ENCODE measurements around the gene CLMP. TPM values are rescaled to one million over a fixed set of nuclear protein-coding genes. Genes with fewer than 3 reads are reported as not detected.
"Not testable (repeated sequence)": the region's sequence is repeated elsewhere in the genome, so short reads cannot be mapped to it uniquely, and the experiment has no call there.

CLMP gene
- total RNA-seq, 2 donors from 2014 or later, result 3.3 to 13.2 TPM

DNA sequence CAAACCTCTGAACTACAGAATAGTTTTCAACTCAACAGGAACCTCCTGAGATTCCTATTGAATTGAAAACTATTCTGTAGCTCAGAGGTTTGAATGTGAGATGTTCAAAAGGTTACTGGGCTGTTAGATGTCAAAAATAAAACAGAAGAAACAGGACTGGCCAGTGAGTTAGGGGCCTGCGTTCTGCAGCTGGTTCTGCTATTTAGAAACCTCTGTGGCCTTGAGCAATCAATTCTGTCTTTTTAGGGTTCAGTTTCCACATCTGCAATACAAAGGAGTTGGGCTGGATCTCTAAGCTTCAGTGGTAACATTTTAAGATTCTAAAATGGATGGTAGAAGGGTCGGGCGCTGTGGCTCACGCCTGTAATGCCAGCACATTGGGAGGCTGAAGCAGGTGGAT is 55.8 kb downstream of the CLMP start:
- Histone ChIP-seq H3K4me3 (no peak overlapping the region), H3K27ac (no peak overlapping the region), H3K4me1 (no peaks in the 10 kb centered on the region), H3K9ac (ENCODE audit: low read depth in 2 of 2, low read length in 2 of 2) (no peak overlapping the region), H3K27me3 (no peaks in the 10 kb centered on the region), H3K36me3 (no peaks in the 10 kb centered on the region), H3K9me3 (no peaks in the 10 kb centered on the region)
- no peak for DNase-seq
- no peak for TF ChIP-seq CTCF (IDR thresholded peaks at IDR 0.05)
- intact Hi-C loops (cut with DNase I), result no loop called here

DNA sequence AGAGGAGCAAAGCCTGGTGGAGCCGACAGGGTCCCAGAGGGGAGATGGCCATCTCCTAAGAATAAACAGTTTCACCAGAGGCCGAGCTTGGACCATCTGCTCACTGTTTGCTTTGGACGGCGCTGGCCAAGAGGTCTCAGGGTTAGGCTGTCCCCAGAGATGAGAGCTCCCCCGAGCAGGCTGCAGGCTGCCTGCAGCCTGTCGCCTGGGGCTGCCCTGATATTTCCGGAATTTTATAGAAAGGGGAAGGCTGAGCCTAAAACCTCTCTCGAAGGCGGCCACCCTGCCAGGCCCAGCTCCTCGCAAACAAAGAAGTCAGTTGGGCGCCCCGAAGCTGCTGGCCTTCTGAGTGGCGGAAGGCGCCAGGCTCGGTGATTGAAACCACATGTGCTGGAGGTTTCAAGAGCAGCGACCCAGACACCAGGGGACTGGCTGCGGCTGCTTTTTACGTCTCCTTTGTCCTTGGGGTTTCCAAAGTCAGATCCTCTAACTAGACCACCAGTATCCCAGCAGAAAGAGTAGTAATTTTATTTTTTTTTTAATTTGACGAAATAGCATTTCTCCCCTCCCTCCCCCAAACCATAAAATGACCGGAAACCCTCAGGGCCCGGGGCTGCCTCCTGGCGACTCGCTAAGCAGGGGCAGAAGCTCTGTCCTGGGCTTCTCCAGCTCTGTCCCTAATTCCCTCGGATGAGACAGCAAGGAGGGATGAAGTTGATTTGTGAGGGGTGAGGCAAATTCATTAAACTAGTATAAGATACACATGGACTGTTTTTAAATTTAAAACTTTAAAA is 57.4 kb downstream of the CLMP start:
- no peaks in the 10 kb centered on the region for H3K36me3 ChIP-seq
- intact Hi-C loops (cut with DNase I), result no loop called here
- peak overlapping the region; percentile 37 for H3K27ac ChIP-seq
- DNase-seq, result peak; percentile 42
- H3K27me3 ChIP-seq, result no peaks in the 10 kb centered on the region
- no peaks in the 10 kb centered on the region for H3K9me3 ChIP-seq
- no peak for TF ChIP-seq CTCF (IDR thresholded peaks at IDR 0.05)
- H3K4me1 ChIP-seq, result no peaks in the 10 kb centered on the region
- H3K4me3 ChIP-seq, result no peak overlapping the region
- no peak overlapping the region for H3K9ac ChIP-seq (ENCODE audit: low read depth in 2 of 2, low read length in 2 of 2)

- Histone ChIP-seq H3K9me3 (no peaks in the 10 kb centered on the region), H3K4me1 (no peaks in the 10 kb centered on the region), H3K4me3 (no peak overlapping the region), H3K27me3 (no peaks in the 10 kb centered on the region), H3K27ac (no peak overlapping the region), H3K9ac (ENCODE audit: low read depth in 2 of 2, low read length in 2 of 2) (no peak overlapping the region), H3K36me3 (no peaks in the 10 kb centered on the region)
- TF ChIP-seq CTCF (IDR thresholded peaks at IDR 0.05), result no peak
- DNase-seq, result no peak
- intact Hi-C loops (cut with DNase I), result no loop called here
These were observed 59.1 kb downstream of the CLMP start for GRCh38 chr11:123135863-123136446.

DNA sequence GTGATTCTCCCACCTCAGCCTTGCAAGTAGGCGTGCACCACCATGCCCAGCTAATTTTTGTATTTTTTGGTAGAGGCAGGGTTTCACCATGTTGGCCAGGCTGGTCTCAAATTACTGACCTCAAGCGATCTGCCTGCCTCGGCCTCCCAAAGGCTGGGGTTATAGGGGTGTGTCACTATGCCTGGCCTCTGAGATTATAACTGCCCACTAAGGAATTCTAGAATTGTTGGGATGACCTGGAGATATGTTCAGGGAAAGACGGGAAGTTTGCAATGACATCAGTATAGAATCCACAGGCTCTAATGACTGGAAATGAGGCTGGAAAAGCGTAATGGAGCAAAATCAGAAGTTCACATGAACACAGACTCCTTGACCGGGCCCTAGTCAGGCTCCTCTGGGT is 62.2 kb downstream of the CLMP start:
- Histone ChIP-seq H3K27me3 (no peaks in the 10 kb centered on the region), H3K9me3 (no peaks in the 10 kb centered on the region), H3K27ac (no peak overlapping the region), H3K4me1 (no peaks in the 10 kb centered on the region), H3K9ac (ENCODE audit: low read depth in 2 of 2, low read length in 2 of 2) (no peak overlapping the region), H3K36me3 (no peaks in the 10 kb centered on the region), H3K4me3 (no peak overlapping the region)
- intact Hi-C loops (cut with DNase I), result no loop called here
- TF ChIP-seq CTCF (IDR thresholded peaks at IDR 0.05), result no peak
- no peak for DNase-seq

DNA sequence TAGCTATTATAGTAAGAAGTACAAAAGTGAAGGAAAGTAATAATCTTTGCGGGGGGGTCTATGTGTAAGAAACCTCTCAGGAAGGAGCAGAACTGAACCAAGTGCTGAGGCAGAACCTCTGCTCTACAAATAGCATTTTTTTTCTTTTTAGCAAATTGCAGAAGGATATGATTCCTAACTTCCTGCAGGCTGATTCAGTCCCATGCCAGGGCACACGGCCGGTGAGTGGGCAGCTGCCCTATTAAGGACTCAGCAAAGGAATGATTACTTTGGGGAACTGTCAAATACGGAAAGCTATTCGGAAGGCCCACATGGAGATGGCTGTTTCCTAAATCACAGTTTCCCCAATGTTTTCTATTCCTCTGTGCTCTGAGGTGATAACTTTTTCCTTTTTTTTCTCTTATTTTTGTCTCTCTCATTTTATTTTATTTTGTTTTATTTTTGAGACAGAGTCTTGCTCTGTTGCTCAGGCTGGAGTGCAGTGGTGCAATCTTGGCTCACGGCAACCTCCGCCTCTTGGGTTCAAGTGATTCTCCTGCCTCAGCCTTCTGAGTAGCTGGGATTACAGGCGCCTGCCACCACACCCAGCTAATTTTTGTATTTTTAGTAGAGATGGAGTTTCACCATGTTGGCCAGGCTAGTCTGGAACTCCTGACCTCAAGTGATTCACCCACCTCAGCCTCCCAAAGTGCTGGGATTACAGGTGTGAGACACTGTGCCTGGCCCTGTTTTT is 62.8 kb downstream of the CLMP start:
- DNase-seq; H3K27ac ChIP-seq; H3K4me1 ChIP-seq; H3K9ac ChIP-seq (ENCODE audit: low read depth in 2 of 2, low read length in 2 of 2); H3K9me3 ChIP-seq; H3K4me3 ChIP-seq; H3K27me3 ChIP-seq; intact Hi-C loops (cut with DNase I); H3K36me3 ChIP-seq: not testable (repeated sequence)

Data from colonic mucosa (tissue), 4 donors.